ENCODE data around the gene ATAT1. TPM values are rescaled to one million over a fixed set of nuclear protein-coding genes. Genes with fewer than 3 reads are reported as not detected.
A peak's percentile ranks its signal among the peaks of the same experiment; 100 is the strongest.

ATAT1 gene
- total and polyA plus RNA-seq, 2 of the 13 experiments (the other 11 are each of a cell fraction or from before 2014, with no cell fraction given), result 9.2 to 23.6 TPM

DNA sequence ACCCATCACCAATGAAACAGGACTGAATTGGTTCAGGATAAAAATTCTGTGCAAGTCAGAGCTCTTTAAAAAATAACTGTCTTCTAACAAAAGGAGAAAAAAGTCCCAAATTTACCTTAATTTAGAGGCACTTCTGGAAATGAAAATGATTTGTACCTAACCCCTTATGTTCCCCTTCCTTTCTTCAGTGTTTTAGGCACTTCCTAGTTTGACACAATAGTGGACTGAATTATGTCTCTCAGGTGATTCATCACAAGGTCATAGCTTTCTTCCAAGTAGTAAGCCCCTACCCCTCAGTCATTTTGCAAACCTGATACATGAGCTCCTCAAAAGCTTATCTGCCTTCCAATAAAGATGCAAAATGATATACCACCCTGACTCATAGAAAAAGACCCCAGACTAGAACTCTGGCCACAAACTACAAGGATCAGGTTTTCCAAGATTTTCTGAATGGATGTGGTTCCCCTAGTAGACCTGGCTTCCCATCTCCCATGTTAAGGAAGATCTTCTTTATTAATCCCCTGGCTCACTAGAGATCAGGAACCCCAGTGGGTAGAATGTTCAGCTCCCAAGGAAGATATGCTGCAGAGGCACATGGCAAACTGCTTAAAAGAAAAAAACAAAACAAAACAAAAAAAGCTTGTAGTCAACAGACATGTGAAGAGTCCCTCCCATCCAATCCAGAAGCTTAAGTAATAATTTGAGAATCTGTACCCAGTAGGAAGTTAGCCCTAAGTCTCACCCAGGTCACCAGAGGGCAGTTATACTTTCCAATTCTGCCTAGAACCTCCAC, 13.2 kb upstream of the ATAT1 start (continued):
- TF ChIP-seq, protein P1, sequence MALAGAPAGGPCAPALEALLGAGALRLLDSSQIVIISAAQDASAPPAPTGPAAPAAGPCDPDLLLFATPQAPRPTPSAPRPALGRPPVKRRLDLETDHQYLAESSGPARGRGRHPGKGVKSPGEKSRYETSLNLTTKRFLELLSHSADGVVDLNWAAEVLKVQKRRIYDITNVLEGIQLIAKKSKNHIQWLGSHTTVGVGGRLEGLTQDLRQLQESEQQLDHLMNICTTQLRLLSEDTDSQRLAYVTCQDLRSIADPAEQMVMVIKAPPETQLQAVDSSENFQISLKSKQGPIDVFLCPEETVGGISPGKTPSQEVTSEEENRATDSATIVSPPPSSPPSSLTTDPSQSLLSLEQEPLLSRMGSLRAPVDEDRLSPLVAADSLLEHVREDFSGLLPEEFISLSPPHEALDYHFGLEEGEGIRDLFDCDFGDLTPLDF (CRISPR knock-in tag; IDR thresholded peaks at IDR 0.05), result no peak
- TF ChIP-seq ZFP37 (CRISPR knock-in tag; IDR thresholded peaks at IDR 0.05; ENCODE audit: borderline replicate concordance) (no peak), FIP1L1 (IDR thresholded peaks at IDR 0.05; ENCODE audit: borderline replicate concordance, insufficient read depth, low read depth, low read length) (no peak), HNRNPUL1 (IDR thresholded peaks at IDR 0.05; ENCODE audit: low read depth, low read length) (no peak), ZNF614 (CRISPR knock-in tag; IDR thresholded peaks at IDR 0.05; ENCODE audit: borderline replicate concordance) (no peak), ZNF83 (CRISPR knock-in tag; IDR thresholded peaks at IDR 0.05; ENCODE audit: borderline replicate concordance) (no peak), ZNF460 (CRISPR knock-in tag; IDR thresholded peaks at IDR 0.05; ENCODE audit: borderline replicate concordance) (no peak), ZNF34 (CRISPR knock-in tag; IDR thresholded peaks at IDR 0.05; ENCODE audit: borderline replicate concordance) (no peak), CREB1 (IDR thresholded peaks at IDR 0.05) (no peak), CREB1 (CRISPR knock-in tag; IDR thresholded peaks at IDR 0.05) (0 out of 2 replicates have a peak, but pooled peaks have one; percentile 35), HNF4G (IDR thresholded peaks at IDR 0.05; ENCODE audit: borderline replicate concordance, low read depth, low read length) (no peak), HNF4G (CRISPR knock-in tag; IDR thresholded peaks at IDR 0.05; ENCODE audit: borderline replicate concordance, low read depth) (no peak), ELF3 (CRISPR knock-in tag; IDR thresholded peaks at IDR 0.05) (no peak), SCMH1 (CRISPR knock-in tag; IDR thresholded peaks at IDR 0.05; ENCODE audit: borderline replicate concordance) (no peak), SMAD3 (CRISPR knock-in tag; IDR thresholded peaks at IDR 0.05) (no peak), PAF1 (CRISPR knock-in tag; IDR thresholded peaks at IDR 0.05) (peak; percentile 63), RXRB (CRISPR knock-in tag; IDR thresholded peaks at IDR 0.05; ENCODE audit: borderline replicate concordance) (0 out of 2 replicates have a peak, but pooled peaks have one; percentile 3)
- TF ChIP-seq, protein P2, sequence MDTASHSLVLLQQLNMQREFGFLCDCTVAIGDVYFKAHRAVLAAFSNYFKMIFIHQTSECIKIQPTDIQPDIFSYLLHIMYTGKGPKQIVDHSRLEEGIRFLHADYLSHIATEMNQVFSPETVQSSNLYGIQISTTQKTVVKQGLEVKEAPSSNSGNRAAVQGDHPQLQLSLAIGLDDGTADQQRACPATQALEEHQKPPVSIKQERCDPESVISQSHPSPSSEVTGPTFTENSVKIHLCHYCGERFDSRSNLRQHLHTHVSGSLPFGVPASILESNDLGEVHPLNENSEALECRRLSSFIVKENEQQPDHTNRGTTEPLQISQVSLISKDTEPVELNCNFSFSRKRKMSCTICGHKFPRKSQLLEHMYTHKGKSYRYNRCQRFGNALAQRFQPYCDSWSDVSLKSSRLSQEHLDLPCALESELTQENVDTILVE (CRISPR knock-in tag; IDR thresholded peaks at IDR 0.05), result 0 out of 2 replicates have a peak, but pooled peaks have one; percentile 4
- TF ChIP-seq, protein P3, sequence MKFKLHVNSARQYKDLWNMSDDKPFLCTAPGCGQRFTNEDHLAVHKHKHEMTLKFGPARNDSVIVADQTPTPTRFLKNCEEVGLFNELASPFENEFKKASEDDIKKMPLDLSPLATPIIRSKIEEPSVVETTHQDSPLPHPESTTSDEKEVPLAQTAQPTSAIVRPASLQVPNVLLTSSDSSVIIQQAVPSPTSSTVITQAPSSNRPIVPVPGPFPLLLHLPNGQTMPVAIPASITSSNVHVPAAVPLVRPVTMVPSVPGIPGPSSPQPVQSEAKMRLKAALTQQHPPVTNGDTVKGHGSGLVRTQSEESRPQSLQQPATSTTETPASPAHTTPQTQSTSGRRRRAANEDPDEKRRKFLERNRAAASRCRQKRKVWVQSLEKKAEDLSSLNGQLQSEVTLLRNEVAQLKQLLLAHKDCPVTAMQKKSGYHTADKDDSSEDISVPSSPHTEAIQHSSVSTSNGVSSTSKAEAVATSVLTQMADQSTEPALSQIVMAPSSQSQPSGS (CRISPR knock-in tag; IDR thresholded peaks at IDR 0.05), result no peak
- TF ChIP-seq, protein P4, sequence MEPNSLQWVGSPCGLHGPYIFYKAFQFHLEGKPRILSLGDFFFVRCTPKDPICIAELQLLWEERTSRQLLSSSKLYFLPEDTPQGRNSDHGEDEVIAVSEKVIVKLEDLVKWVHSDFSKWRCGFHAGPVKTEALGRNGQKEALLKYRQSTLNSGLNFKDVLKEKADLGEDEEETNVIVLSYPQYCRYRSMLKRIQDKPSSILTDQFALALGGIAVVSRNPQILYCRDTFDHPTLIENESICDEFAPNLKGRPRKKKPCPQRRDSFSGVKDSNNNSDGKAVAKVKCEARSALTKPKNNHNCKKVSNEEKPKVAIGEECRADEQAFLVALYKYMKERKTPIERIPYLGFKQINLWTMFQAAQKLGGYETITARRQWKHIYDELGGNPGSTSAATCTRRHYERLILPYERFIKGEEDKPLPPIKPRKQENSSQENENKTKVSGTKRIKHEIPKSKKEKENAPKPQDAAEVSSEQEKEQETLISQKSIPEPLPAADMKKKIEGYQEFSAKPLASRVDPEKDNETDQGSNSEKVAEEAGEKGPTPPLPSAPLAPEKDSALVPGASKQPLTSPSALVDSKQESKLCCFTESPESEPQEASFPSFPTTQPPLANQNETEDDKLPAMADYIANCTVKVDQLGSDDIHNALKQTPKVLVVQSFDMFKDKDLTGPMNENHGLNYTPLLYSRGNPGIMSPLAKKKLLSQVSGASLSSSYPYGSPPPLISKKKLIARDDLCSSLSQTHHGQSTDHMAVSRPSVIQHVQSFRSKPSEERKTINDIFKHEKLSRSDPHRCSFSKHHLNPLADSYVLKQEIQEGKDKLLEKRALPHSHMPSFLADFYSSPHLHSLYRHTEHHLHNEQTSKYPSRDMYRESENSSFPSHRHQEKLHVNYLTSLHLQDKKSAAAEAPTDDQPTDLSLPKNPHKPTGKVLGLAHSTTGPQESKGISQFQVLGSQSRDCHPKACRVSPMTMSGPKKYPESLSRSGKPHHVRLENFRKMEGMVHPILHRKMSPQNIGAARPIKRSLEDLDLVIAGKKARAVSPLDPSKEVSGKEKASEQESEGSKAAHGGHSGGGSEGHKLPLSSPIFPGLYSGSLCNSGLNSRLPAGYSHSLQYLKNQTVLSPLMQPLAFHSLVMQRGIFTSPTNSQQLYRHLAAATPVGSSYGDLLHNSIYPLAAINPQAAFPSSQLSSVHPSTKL (CRISPR knock-in tag; IDR thresholded peaks at IDR 0.05), result no peak
- TF ChIP-seq, protein P5, sequence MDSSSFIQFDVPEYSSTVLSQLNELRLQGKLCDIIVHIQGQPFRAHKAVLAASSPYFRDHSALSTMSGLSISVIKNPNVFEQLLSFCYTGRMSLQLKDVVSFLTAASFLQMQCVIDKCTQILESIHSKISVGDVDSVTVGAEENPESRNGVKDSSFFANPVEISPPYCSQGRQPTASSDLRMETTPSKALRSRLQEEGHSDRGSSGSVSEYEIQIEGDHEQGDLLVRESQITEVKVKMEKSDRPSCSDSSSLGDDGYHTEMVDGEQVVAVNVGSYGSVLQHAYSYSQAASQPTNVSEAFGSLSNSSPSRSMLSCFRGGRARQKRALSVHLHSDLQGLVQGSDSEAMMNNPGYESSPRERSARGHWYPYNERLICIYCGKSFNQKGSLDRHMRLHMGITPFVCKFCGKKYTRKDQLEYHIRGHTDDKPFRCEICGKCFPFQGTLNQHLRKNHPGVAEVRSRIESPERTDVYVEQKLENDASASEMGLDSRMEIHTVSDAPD (CRISPR knock-in tag; IDR thresholded peaks at IDR 0.05), result no peak
